Measurements from ENCODE around the gene RBM47.
"Not testable (repeated sequence)": the region's sequence is repeated elsewhere in the genome, so short reads cannot be mapped to it uniquely, and the experiment has no call there.

RBM47 gene

GRCh38 chr4:40557736-40558135 lies 71.9 kb downstream of the RBM47 start:
- no peaks in the 10 kb centered on the region for H4K20me1 ChIP-seq (ENCODE audit: insufficient read depth, low read length)
- peaks cover 18% of the 10 kb centered on the region for H3K4me1 ChIP-seq (ENCODE audit: low read length)
- no peaks in the 10 kb centered on the region for H3K36me3 ChIP-seq (replicated peaks; ENCODE audit: low read depth, low read length)
- H3K27me3 ChIP-seq (ENCODE audit: low read depth, low read length), result no peaks in the 10 kb centered on the region
- H3K9me3 ChIP-seq (ENCODE audit: insufficient read depth, low read length), result no peaks in the 10 kb centered on the region
- no peak overlapping the region for H3K4me3 ChIP-seq (ENCODE audit: low read length)
- no peak overlapping the region for H2AFZ ChIP-seq (ENCODE audit: low read depth, low read length)
- TF ChIP-seq EZH2phosphoT487 (IDR thresholded peaks at IDR 0.05; ENCODE audit: low read depth) (no peak), CTCF (IDR thresholded peaks at IDR 0.05; ENCODE audit: low read depth, low read length) (no peak)
- H3K27ac ChIP-seq (ENCODE audit: low read length), result no peak overlapping the region
- no peaks in the 10 kb centered on the region for H3K79me2 ChIP-seq (ENCODE audit: low read length)
- no peak overlapping the region for H3K9ac ChIP-seq (ENCODE audit: low read length)
- no peak overlapping the region for H3K4me2 ChIP-seq (ENCODE audit: low read length)

- Histone ChIP-seq H3K36me3 (replicated peaks; ENCODE audit: low read depth, low read length) (no peaks in the 10 kb centered on the region), H3K27me3 (ENCODE audit: low read depth, low read length) (no peaks in the 10 kb centered on the region), H3K4me2 (ENCODE audit: low read length) (no peak overlapping the region), H2AFZ (ENCODE audit: low read depth, low read length) (no peak overlapping the region), H3K79me2 (ENCODE audit: low read length) (no peaks in the 10 kb centered on the region), H3K4me1 (ENCODE audit: low read length) (peaks cover 32% of the 10 kb centered on the region), H4K20me1 (ENCODE audit: insufficient read depth, low read length) (no peaks in the 10 kb centered on the region), H3K4me3 (ENCODE audit: low read length) (no peak overlapping the region), H3K27ac (ENCODE audit: low read length) (no peak overlapping the region), H3K9ac (ENCODE audit: low read length) (no peak overlapping the region), H3K9me3 (ENCODE audit: insufficient read depth, low read length) (no peaks in the 10 kb centered on the region)
- TF ChIP-seq EZH2phosphoT487 (IDR thresholded peaks at IDR 0.05; ENCODE audit: low read depth) (no peak), CTCF (IDR thresholded peaks at IDR 0.05; ENCODE audit: low read depth, low read length) (no peak)
These were observed 74.3 kb downstream of the RBM47 start for GRCh38 chr4:40555176-40555900.

GRCh38 chr4:40554641-40555040 lies 75.0 kb downstream of the RBM47 start:
- peaks cover 25% of the 10 kb centered on the region for H3K4me1 ChIP-seq (ENCODE audit: low read length)
- not testable (repeated sequence) for H3K27me3 ChIP-seq (ENCODE audit: low read depth, low read length); H3K4me3 ChIP-seq (ENCODE audit: low read length); H3K36me3 ChIP-seq (replicated peaks; ENCODE audit: low read depth, low read length); H4K20me1 ChIP-seq (ENCODE audit: insufficient read depth, low read length); H3K27ac ChIP-seq (ENCODE audit: low read length); H3K9me3 ChIP-seq (ENCODE audit: insufficient read depth, low read length); H2AFZ ChIP-seq (ENCODE audit: low read depth, low read length); H3K79me2 ChIP-seq (ENCODE audit: low read length); H3K4me2 ChIP-seq (ENCODE audit: low read length); H3K9ac ChIP-seq (ENCODE audit: low read length)

- Histone ChIP-seq H3K27ac (ENCODE audit: low read length) (no peak overlapping the region), H2AFZ (ENCODE audit: low read depth, low read length) (no peak overlapping the region), H3K36me3 (replicated peaks; ENCODE audit: low read depth, low read length) (no peaks in the 10 kb centered on the region), H3K4me2 (ENCODE audit: low read length) (no peak overlapping the region), H3K79me2 (ENCODE audit: low read length) (no peaks in the 10 kb centered on the region), H3K4me1 (ENCODE audit: low read length) (peaks cover 19% of the 10 kb centered on the region), H3K9ac (ENCODE audit: low read length) (no peak overlapping the region), H4K20me1 (ENCODE audit: insufficient read depth, low read length) (no peaks in the 10 kb centered on the region), H3K4me3 (ENCODE audit: low read length) (no peak overlapping the region), H3K27me3 (ENCODE audit: low read depth, low read length) (no peaks in the 10 kb centered on the region), H3K9me3 (ENCODE audit: insufficient read depth, low read length) (no peaks in the 10 kb centered on the region)
- TF ChIP-seq CTCF (IDR thresholded peaks at IDR 0.05; ENCODE audit: low read depth, low read length) (no peak), EZH2phosphoT487 (IDR thresholded peaks at IDR 0.05; ENCODE audit: low read depth) (no peak)
These were observed 75.7 kb downstream of the RBM47 start for GRCh38 chr4:40553995-40554394.
